Measurements from ENCODE around the gene TBC1D25.
"Not testable (repeated sequence)": the region's sequence is repeated elsewhere in the genome, so short reads cannot be mapped to it uniquely, and the experiment has no call there.

DNA sequence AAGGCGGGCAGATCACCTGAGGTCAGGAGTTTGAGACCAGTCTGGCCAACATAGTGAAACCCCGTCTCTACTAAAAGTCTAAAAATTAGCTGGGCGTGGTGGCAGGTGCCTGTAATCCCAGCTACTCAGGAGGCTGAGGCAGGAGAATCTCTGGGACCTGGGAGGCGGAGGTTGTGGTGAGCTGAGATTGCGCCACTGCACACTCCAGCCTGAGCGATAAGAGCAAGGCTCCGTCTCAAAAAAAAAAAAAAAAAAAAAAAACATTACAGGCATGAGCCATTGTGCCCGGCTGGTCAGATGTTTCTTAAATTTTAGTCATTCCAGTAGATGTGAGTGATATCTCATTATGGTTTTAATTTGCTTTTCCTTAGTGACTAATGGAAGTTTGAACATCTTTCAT, 13.7 kb upstream of the TBC1D25 start:
- not testable (repeated sequence) for TF ChIP-seq POLR2AphosphoS5 (IDR thresholded peaks at IDR 0.05; ENCODE audit: low read depth, low read length); FOXJ3 (CRISPR knock-in tag; IDR thresholded peaks at IDR 0.05); TEAD4 (IDR thresholded peaks at IDR 0.05; ENCODE audit: borderline replicate concordance, insufficient read depth); EZH2phosphoT487 (IDR thresholded peaks at IDR 0.05; ENCODE audit: borderline replicate concordance, low read depth); NRF1 (IDR thresholded peaks at IDR 0.05; ENCODE audit: low read depth, low read length); RFX5 (IDR thresholded peaks at IDR 0.05; ENCODE audit: low read length); YY1 (IDR thresholded peaks at IDR 0.05; ENCODE audit: low read depth); SIN3A (IDR thresholded peaks at IDR 0.05; ENCODE audit: borderline replicate concordance, low read depth, low read length); FOXM1 (IDR thresholded peaks at IDR 0.05; ENCODE audit: low read depth); RAD21 (IDR thresholded peaks at IDR 0.05; ENCODE audit: low read length)
- TF ChIP-seq, protein P1, sequence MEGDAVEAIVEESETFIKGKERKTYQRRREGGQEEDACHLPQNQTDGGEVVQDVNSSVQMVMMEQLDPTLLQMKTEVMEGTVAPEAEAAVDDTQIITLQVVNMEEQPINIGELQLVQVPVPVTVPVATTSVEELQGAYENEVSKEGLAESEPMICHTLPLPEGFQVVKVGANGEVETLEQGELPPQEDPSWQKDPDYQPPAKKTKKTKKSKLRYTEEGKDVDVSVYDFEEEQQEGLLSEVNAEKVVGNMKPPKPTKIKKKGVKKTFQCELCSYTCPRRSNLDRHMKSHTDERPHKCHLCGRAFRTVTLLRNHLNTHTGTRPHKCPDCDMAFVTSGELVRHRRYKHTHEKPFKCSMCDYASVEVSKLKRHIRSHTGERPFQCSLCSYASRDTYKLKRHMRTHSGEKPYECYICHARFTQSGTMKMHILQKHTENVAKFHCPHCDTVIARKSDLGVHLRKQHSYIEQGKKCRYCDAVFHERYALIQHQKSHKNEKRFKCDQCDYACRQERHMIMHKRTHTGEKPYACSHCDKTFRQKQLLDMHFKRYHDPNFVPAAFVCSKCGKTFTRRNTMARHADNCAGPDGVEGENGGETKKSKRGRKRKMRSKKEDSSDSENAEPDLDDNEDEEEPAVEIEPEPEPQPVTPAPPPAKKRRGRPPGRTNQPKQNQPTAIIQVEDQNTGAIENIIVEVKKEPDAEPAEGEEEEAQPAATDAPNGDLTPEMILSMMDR (IDR thresholded peaks at IDR 0.05) = not testable (repeated sequence)
- TF ChIP-seq, protein P2, sequence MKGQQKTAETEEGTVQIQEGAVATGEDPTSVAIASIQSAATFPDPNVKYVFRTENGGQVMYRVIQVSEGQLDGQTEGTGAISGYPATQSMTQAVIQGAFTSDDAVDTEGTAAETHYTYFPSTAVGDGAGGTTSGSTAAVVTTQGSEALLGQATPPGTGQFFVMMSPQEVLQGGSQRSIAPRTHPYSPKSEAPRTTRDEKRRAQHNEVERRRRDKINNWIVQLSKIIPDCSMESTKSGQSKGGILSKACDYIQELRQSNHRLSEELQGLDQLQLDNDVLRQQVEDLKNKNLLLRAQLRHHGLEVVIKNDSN (IDR thresholded peaks at IDR 0.05; ENCODE audit: borderline replicate concordance, low read depth) = not testable (repeated sequence)
- TF ChIP-seq, protein P3, sequence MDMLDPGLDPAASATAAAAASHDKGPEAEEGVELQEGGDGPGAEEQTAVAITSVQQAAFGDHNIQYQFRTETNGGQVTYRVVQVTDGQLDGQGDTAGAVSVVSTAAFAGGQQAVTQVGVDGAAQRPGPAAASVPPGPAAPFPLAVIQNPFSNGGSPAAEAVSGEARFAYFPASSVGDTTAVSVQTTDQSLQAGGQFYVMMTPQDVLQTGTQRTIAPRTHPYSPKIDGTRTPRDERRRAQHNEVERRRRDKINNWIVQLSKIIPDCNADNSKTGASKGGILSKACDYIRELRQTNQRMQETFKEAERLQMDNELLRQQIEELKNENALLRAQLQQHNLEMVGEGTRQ (IDR thresholded peaks at IDR 0.05; ENCODE audit: borderline replicate concordance, low read depth, low read length) = not testable (repeated sequence)
